ENCODE measurements around the gene TERT. TPM values are rescaled to one million over a fixed set of nuclear protein-coding genes. Genes with fewer than 3 reads are reported as not detected.

The TERT gene
- total RNA-seq, 2 donors from 2014 or later, result 7.1 to 9.8 TPM

GRCh38 chr5:1232780-1233179 is 62.1 kb downstream of the TERT start:
- Mint-ChIP-seq H3K4me1 (no peaks in the 10 kb centered on the region), H3K9me3 (peaks cover 5% of the 10 kb centered on the region), H3K27ac (no peak overlapping the region), H3K27me3 (ENCODE audit: insufficient read depth) (no peaks in the 10 kb centered on the region), H3K36me3 (ENCODE audit: low read depth) (no peaks in the 10 kb centered on the region), H3K4me3 (no peak overlapping the region)
- TF ChIP-seq CTCF (conservative IDR thresholded peaks at IDR 0.05), result no peak
- Histone ChIP-seq H3K36me3 (ENCODE audit: control insufficient read depth, insufficient read depth, low read length) (no peaks in the 10 kb centered on the region), H3K27ac (ENCODE audit: low read depth, low read length) (no peak overlapping the region), H3K4me3 (ENCODE audit: low read length) (no peak overlapping the region), H3K27me3 (ENCODE audit: control insufficient read depth, insufficient read depth, low read length, poor library complexity, severe bottlenecking) (no peaks in the 10 kb centered on the region), H3K9me3 (ENCODE audit: control insufficient read depth, low read length) (no peaks in the 10 kb centered on the region), H3K9ac (ENCODE audit: extremely low read depth, low read length, poor library complexity, severe bottlenecking) (no peak overlapping the region), H3K4me1 (ENCODE audit: control insufficient read depth, insufficient read depth, low read length) (no peaks in the 10 kb centered on the region)
- 92 to 94% methylated on average over 23 to 25 of the region's 25 CpGs for WGBS, 2 experiments (ENCODE audit: insufficient coverage in 1 of 2, insufficient read length in 1 of 2)
- DNase-seq, result no peak

- Mint-ChIP-seq H3K36me3 (ENCODE audit: low read depth) (no peaks in the 10 kb centered on the region), H3K27me3 (ENCODE audit: insufficient read depth) (no peaks in the 10 kb centered on the region), H3K27ac (no peak overlapping the region), H3K4me3 (no peak overlapping the region), H3K4me1 (no peaks in the 10 kb centered on the region), H3K9me3 (peaks cover 2% of the 10 kb centered on the region)
- no peak overlapping the region for H3K4me3 ChIP-seq (ENCODE audit: low read length)
- no peaks in the 10 kb centered on the region for H3K9me3 ChIP-seq (ENCODE audit: control insufficient read depth, low read length)
- no peak overlapping the region for H3K27ac ChIP-seq (ENCODE audit: low read depth, low read length)
- no peaks in the 10 kb centered on the region for H3K36me3 ChIP-seq (ENCODE audit: control insufficient read depth, insufficient read depth, low read length)
- no peak overlapping the region for H3K9ac ChIP-seq (ENCODE audit: extremely low read depth, low read length, poor library complexity, severe bottlenecking)
- TF ChIP-seq CTCF (conservative IDR thresholded peaks at IDR 0.05), result no peak
- H3K27me3 ChIP-seq (ENCODE audit: control insufficient read depth, insufficient read depth, low read length, poor library complexity, severe bottlenecking), result no peaks in the 10 kb centered on the region
- no peaks in the 10 kb centered on the region for H3K4me1 ChIP-seq (ENCODE audit: control insufficient read depth, insufficient read depth, low read length)
- no peak for DNase-seq
- WGBS, 2 experiments (ENCODE audit: insufficient coverage in 1 of 2, insufficient read length in 1 of 2), result 89% methylated on average over 10 to 13 of the region's 13 CpGs
Observed at GRCh38 chr5:1231354-1231905, 63.4 kb downstream of the TERT start.

GRCh38 chr5:1230551-1230950 is 64.3 kb downstream of the TERT start:
- H3K4me3 Mint-ChIP-seq, result no peak overlapping the region
- WGBS, 2 experiments (ENCODE audit: insufficient coverage in 1 of 2, insufficient read length in 1 of 2), result 91 to 95% methylated on average over 15 to 17 of the region's 17 CpGs
- H3K4me1 Mint-ChIP-seq, result no peaks in the 10 kb centered on the region

More at GRCh38 chr5:1230551-1230950, 64.3 kb downstream of the TERT start:
- Histone ChIP-seq H3K9ac (ENCODE audit: extremely low read depth, low read length, poor library complexity, severe bottlenecking) (no peak overlapping the region), H3K9me3 (ENCODE audit: control insufficient read depth, low read length) (no peaks in the 10 kb centered on the region), H3K4me1 (ENCODE audit: control insufficient read depth, insufficient read depth, low read length) (no peaks in the 10 kb centered on the region), H3K27me3 (ENCODE audit: control insufficient read depth, insufficient read depth, low read length, poor library complexity, severe bottlenecking) (no peaks in the 10 kb centered on the region), H3K27ac (ENCODE audit: low read depth, low read length) (no peak overlapping the region), H3K36me3 (ENCODE audit: control insufficient read depth, insufficient read depth, low read length) (no peaks in the 10 kb centered on the region), H3K4me3 (ENCODE audit: low read length) (no peak overlapping the region)
- TF ChIP-seq CTCF (conservative IDR thresholded peaks at IDR 0.05), result no peak
- Mint-ChIP-seq H3K27ac (no peak overlapping the region), H3K36me3 (ENCODE audit: low read depth) (no peaks in the 10 kb centered on the region), H3K27me3 (ENCODE audit: insufficient read depth) (no peaks in the 10 kb centered on the region), H3K9me3 (no peaks in the 10 kb centered on the region)
- DNase-seq, result no peak
